Endothelial cell (in vitro differentiated cells): ENCODE data around the gene CEP83. TPM values are rescaled to one million over a fixed set of nuclear protein-coding genes. Genes with fewer than 3 reads are reported as not detected.

ENCODE experiments used
- DNase-seq: peaks from one replicate; pipeline ENCODE4 v3.0.0; 2021; ENCODE audit warnings: low spot score
- H3K27ac Mint-ChIP-seq: one replicate; pipeline ENCODE4 v1.8.0; 2021; ENCODE audit warnings: mixed read lengths, inconsistent platforms; ENCODE audit not compliant: unreplicated experiment
- H3K27me3 Mint-ChIP-seq: one replicate; pipeline ENCODE4 v1.8.0; 2021; ENCODE audit warnings: mild to moderate bottlenecking, moderate library complexity, mixed read lengths, inconsistent platforms; ENCODE audit not compliant: unreplicated experiment
- H3K36me3 Mint-ChIP-seq: one replicate; pipeline ENCODE4 v1.8.0; 2021; ENCODE audit warnings: mild to moderate bottlenecking, low read depth, mixed read lengths, inconsistent platforms; ENCODE audit not compliant: unreplicated experiment
- H3K4me1 Mint-ChIP-seq: one replicate; pipeline ENCODE4 v1.8.0; 2021; ENCODE audit warnings: mild to moderate bottlenecking, mixed read lengths, inconsistent platforms; ENCODE audit not compliant: unreplicated experiment
- H3K4me3 Mint-ChIP-seq: one replicate; pipeline ENCODE4 v1.8.0; 2021; ENCODE audit warnings: mild to moderate bottlenecking, mixed read lengths, inconsistent platforms; ENCODE audit not compliant: unreplicated experiment
- H3K9me3 Mint-ChIP-seq: one replicate; pipeline ENCODE4 v1.8.0; 2021; ENCODE audit warnings: mixed read lengths, inconsistent platforms; ENCODE audit not compliant: unreplicated experiment
- total RNA-seq: library from RNA; stranded (reverse); fragmentation: NEBNext Ultra II Directional; extraction: Animal tissue kit (Norgen Biotek cat#: 25700); gene quantifications from one replicate; pipeline ENCODE4 v1.2.1, GENCODE V29; 2021; ENCODE audit not compliant: unreplicated experiment
- TF ChIP-seq, protein P1 (sequence below): fragments of 200-600 bp; sonication (generic); IDR thresholded peaks from one replicate; pipeline ENCODE4 v1.5.0; 2021; ENCODE audit warnings: antibody characterized with exemption; ENCODE audit not compliant: unreplicated experiment

Gene CEP83
- total RNA-seq, 1 donor from 2014 or later = 18.6 TPM

DNA sequence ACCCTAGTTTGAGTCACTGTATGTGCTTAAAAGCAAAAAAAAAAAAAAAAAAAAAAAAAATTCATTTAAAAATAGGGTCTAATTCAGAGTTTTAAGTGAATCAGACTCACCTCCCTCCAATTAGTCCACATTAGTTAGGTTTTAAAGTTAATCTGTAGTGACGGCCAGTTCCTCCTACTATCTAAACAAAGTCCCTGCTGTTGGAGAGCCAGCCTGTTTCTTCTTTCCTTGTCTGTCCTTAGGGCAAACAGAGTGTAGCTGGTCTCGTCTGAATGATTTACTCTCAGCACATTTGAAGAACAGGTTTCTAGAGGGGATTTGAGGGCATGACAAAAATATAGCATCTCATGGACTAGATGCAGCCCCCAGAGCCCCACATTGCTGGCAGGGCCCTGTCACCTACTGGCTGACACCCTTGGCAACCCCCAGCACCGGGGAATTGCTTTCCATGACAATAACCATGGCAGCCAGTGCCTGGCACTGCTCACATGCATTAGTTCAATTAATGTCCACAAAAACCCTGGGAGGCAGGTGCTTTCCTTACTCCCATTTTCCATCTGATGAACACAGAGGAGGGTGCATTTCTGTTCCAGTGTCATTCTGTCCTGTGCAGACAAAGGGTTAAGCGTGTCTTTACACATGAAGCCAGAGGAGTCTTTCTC is 173.0 kb downstream of the CEP83 start:
- no peaks in the 10 kb centered on the region for H3K9me3 Mint-ChIP-seq
- peaks cover 8% of the 10 kb centered on the region for H3K27me3 Mint-ChIP-seq
- no peak for DNase-seq
- TF ChIP-seq, protein P1, sequence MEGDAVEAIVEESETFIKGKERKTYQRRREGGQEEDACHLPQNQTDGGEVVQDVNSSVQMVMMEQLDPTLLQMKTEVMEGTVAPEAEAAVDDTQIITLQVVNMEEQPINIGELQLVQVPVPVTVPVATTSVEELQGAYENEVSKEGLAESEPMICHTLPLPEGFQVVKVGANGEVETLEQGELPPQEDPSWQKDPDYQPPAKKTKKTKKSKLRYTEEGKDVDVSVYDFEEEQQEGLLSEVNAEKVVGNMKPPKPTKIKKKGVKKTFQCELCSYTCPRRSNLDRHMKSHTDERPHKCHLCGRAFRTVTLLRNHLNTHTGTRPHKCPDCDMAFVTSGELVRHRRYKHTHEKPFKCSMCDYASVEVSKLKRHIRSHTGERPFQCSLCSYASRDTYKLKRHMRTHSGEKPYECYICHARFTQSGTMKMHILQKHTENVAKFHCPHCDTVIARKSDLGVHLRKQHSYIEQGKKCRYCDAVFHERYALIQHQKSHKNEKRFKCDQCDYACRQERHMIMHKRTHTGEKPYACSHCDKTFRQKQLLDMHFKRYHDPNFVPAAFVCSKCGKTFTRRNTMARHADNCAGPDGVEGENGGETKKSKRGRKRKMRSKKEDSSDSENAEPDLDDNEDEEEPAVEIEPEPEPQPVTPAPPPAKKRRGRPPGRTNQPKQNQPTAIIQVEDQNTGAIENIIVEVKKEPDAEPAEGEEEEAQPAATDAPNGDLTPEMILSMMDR = no peak
- no peak overlapping the region for H3K27ac Mint-ChIP-seq
- H3K36me3 Mint-ChIP-seq = no peaks in the 10 kb centered on the region
- peaks cover 18% of the 10 kb centered on the region for H3K4me1 Mint-ChIP-seq
- H3K4me3 Mint-ChIP-seq = no peak overlapping the region

GRCh38 chr12:94285943-94286582 is 173.6 kb downstream of the CEP83 start:
- Mint-ChIP-seq H3K36me3 (no peaks in the 10 kb centered on the region), H3K9me3 (no peaks in the 10 kb centered on the region), H3K4me1 (peaks cover 20% of the 10 kb centered on the region), H3K27me3 (peaks cover 8% of the 10 kb centered on the region), H3K4me3 (no peak overlapping the region), H3K27ac (no peak overlapping the region)
- no peak for DNase-seq
- TF ChIP-seq, protein P1 = no peak

DNA sequence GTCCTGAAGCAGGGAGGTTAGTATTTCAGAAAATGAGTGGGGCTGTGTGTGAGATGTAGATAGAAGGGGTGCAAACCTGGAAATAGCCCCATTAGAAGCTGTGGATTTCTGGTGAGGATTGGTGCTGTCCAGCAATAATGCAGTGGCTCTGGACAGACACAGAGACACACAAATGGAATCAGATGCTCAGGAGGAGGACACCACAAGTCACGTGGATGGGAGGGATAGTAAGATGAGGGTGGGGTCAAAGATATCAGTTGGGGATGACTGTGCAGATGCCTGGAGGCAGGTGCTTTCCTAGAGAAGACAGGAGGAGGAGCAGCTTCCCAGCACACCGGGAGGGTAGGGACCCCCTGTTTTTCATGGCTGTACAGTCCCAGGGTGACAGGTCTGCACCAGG is 174.8 kb downstream of the CEP83 start:
- DNase-seq = no peak
- Mint-ChIP-seq H3K27me3 (peaks cover 8% of the 10 kb centered on the region), H3K27ac (no peak overlapping the region)

GRCh38 chr12:94284046-94284445 is 175.6 kb downstream of the CEP83 start:
- H3K9me3 Mint-ChIP-seq = no peaks in the 10 kb centered on the region
- TF ChIP-seq, protein P1 = no peak
- no peaks in the 10 kb centered on the region for H3K36me3 Mint-ChIP-seq
- H3K4me3 Mint-ChIP-seq = no peak overlapping the region
- peaks cover 20% of the 10 kb centered on the region for H3K4me1 Mint-ChIP-seq
- DNase-seq = no peak
- no peak overlapping the region for H3K27ac Mint-ChIP-seq
- H3K27me3 Mint-ChIP-seq = peaks cover 8% of the 10 kb centered on the region

More for the DNA sequence above, 174.8 kb downstream of the CEP83 start:
- Mint-ChIP-seq H3K4me1 (peaks cover 20% of the 10 kb centered on the region), H3K9me3 (no peaks in the 10 kb centered on the region), H3K4me3 (no peak overlapping the region), H3K36me3 (no peaks in the 10 kb centered on the region)
- TF ChIP-seq, protein P1 = no peak

GRCh38 chr12:94282675-94283074 is 177.0 kb downstream of the CEP83 start:
- H3K4me1 Mint-ChIP-seq = peaks cover 20% of the 10 kb centered on the region
- DNase-seq = no peak
- no peak overlapping the region for H3K4me3 Mint-ChIP-seq
- H3K9me3 Mint-ChIP-seq = no peaks in the 10 kb centered on the region
- TF ChIP-seq, protein P1 = no peak
- H3K27me3 Mint-ChIP-seq = peaks cover 8% of the 10 kb centered on the region
- no peaks in the 10 kb centered on the region for H3K36me3 Mint-ChIP-seq
- no peak overlapping the region for H3K27ac Mint-ChIP-seq
